H1 (cell line): ENCODE measurements around the gene RAD50. TPM values are rescaled to one million over a fixed set of nuclear protein-coding genes. Genes with fewer than 3 reads are reported as not detected.

Source experiments
- RXRA ChIP-seq: IDR thresholded peaks from 2 replicates; pipeline ENCODE4 v1.6.1; 2011; ENCODE audit warnings: low read depth, mild to moderate bottlenecking, low read length, moderate library complexity; ENCODE audit not compliant: insufficient read depth
- ZNF274 ChIP-seq: IDR thresholded peaks from 2 replicates; pipeline ENCODE4 v1.7.0; 2012; ENCODE audit warnings: low read length, borderline replicate concordance; ENCODE audit errors: extremely low read depth
- polyA plus RNA-seq, 7 experiments: library from polyadenylated mRNA; depleted of rRNA in 3 of 7; stranded (reverse) in 5 of 7; unstranded in 2 of 7; fragments of >200 nt in 5 of 7; fragments of 200-250 nt in 2 of 7; gene quantifications; 1 replicate in 5 of 7; 2 replicates in 1 of 7; 4 replicates in 1 of 7; pipeline versions ENCODE4 v1.2.1 to v1.2.3, GENCODE V29; 2011 to 2013; ENCODE audit warnings: missing spikeins in 2 of 7, mixed read lengths in 2 of 7
- total RNA-seq: library from RNA; stranded (reverse); fragmentation: NEBNext Ultra II Directional; extraction: Animal tissue kit (Norgen Biotek cat#: 25700); gene quantifications from 2 replicates; pipeline ENCODE4 v1.2.1, GENCODE V29; 2021
- TF ChIP-seq, protein P1 (sequence below): fragments of 300-600 bp; sonication (generic); IDR thresholded peaks from 2 replicates; pipeline ENCODE4 v1.7.1; 2012; ENCODE audit warnings: low read length, moderate library complexity, mild to moderate bottlenecking, inconsistent platforms; ENCODE audit not compliant: insufficient replicate concordance

Gene RAD50
- total and polyA plus RNA-seq, 2 of the 8 experiments (the other 6 are each of a cell fraction or from before 2014, with no cell fraction given) = 10.1 to 39.4 TPM

- TF ChIP-seq, protein P1, sequence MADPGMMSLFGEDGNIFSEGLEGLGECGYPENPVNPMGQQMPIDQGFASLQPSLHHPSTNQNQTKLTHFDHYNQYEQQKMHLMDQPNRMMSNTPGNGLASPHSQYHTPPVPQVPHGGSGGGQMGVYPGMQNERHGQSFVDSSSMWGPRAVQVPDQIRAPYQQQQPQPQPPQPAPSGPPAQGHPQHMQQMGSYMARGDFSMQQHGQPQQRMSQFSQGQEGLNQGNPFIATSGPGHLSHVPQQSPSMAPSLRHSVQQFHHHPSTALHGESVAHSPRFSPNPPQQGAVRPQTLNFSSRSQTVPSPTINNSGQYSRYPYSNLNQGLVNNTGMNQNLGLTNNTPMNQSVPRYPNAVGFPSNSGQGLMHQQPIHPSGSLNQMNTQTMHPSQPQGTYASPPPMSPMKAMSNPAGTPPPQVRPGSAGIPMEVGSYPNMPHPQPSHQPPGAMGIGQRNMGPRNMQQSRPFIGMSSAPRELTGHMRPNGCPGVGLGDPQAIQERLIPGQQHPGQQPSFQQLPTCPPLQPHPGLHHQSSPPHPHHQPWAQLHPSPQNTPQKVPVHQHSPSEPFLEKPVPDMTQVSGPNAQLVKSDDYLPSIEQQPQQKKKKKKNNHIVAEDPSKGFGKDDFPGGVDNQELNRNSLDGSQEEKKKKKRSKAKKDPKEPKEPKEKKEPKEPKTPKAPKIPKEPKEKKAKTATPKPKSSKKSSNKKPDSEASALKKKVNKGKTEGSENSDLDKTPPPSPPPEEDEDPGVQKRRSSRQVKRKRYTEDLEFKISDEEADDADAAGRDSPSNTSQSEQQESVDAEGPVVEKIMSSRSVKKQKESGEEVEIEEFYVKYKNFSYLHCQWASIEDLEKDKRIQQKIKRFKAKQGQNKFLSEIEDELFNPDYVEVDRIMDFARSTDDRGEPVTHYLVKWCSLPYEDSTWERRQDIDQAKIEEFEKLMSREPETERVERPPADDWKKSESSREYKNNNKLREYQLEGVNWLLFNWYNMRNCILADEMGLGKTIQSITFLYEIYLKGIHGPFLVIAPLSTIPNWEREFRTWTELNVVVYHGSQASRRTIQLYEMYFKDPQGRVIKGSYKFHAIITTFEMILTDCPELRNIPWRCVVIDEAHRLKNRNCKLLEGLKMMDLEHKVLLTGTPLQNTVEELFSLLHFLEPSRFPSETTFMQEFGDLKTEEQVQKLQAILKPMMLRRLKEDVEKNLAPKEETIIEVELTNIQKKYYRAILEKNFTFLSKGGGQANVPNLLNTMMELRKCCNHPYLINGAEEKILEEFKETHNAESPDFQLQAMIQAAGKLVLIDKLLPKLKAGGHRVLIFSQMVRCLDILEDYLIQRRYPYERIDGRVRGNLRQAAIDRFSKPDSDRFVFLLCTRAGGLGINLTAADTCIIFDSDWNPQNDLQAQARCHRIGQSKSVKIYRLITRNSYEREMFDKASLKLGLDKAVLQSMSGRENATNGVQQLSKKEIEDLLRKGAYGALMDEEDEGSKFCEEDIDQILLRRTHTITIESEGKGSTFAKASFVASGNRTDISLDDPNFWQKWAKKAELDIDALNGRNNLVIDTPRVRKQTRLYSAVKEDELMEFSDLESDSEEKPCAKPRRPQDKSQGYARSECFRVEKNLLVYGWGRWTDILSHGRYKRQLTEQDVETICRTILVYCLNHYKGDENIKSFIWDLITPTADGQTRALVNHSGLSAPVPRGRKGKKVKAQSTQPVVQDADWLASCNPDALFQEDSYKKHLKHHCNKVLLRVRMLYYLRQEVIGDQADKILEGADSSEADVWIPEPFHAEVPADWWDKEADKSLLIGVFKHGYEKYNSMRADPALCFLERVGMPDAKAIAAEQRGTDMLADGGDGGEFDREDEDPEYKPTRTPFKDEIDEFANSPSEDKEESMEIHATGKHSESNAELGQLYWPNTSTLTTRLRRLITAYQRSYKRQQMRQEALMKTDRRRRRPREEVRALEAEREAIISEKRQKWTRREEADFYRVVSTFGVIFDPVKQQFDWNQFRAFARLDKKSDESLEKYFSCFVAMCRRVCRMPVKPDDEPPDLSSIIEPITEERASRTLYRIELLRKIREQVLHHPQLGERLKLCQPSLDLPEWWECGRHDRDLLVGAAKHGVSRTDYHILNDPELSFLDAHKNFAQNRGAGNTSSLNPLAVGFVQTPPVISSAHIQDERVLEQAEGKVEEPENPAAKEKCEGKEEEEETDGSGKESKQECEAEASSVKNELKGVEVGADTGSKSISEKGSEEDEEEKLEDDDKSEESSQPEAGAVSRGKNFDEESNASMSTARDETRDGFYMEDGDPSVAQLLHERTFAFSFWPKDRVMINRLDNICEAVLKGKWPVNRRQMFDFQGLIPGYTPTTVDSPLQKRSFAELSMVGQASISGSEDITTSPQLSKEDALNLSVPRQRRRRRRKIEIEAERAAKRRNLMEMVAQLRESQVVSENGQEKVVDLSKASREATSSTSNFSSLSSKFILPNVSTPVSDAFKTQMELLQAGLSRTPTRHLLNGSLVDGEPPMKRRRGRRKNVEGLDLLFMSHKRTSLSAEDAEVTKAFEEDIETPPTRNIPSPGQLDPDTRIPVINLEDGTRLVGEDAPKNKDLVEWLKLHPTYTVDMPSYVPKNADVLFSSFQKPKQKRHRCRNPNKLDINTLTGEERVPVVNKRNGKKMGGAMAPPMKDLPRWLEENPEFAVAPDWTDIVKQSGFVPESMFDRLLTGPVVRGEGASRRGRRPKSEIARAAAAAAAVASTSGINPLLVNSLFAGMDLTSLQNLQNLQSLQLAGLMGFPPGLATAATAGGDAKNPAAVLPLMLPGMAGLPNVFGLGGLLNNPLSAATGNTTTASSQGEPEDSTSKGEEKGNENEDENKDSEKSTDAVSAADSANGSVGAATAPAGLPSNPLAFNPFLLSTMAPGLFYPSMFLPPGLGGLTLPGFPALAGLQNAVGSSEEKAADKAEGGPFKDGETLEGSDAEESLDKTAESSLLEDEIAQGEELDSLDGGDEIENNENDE = no peak
- TF ChIP-seq ZNF274 (no peak), RXRA (no peak)
These were observed 28.8 kb upstream of the RAD50 start (continued) for GRCh38 chr5:132528021-132528420.
